ENCODE measurements around the gene UBE2E2. TPM values are rescaled to one million over a fixed set of nuclear protein-coding genes. Genes with fewer than 3 reads are reported as not detected.

UBE2E2 gene
- total and polyA plus RNA-seq, 4 donors, result 21.5 to 87.5 (median 29.0) TPM

DNA sequence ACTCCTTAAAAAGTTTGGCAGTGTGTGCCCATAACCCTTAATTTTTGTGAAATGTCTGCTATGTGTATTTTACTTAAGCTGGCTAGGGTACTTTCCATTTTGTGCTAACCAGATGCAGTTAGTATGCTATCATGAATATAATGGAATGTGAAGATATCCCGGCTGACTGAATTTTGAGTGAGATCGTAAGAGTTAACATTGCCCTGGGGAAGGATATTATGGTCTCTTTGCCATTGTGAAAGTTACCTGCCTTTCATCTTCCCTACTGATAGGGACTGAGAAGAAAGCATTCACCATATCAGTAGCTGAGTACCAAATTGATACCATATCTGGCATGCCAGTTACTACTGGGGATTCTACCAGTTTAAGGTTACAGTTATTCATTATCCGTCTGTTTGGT, 243.2 kb downstream of the UBE2E2 start:
- Histone ChIP-seq H3K4me3 (no peak overlapping the region), H3K27ac (ENCODE audit: low read depth in 1 of 2, low read length in 1 of 2) (no peak overlapping the region), H3K27me3 (ENCODE audit: control insufficient read depth in 3 of 3, insufficient read depth in 3 of 3, low read length in 2 of 3) (no peaks in the 10 kb centered on the region), H3K36me3 (ENCODE audit: control insufficient read depth in 4 of 4, insufficient read depth in 4 of 4, low read length in 4 of 4) (no peaks in the 10 kb centered on the region), H3K4me1 (ENCODE audit: control insufficient read depth in 5 of 5, insufficient read depth in 5 of 5, low read length in 5 of 5) (peaks cover 0 to 18% (median 0%) of the 10 kb centered on the region in 5 donors), H3K9me3 (ENCODE audit: control insufficient read depth in 4 of 4, insufficient read depth in 3 of 4, low read length in 3 of 4) (no peaks in the 10 kb centered on the region), H3K9ac (ENCODE audit: insufficient read depth in 1 of 2, low read length in 2 of 2) (no peak overlapping the region)
- TF ChIP-seq, protein P1, sequence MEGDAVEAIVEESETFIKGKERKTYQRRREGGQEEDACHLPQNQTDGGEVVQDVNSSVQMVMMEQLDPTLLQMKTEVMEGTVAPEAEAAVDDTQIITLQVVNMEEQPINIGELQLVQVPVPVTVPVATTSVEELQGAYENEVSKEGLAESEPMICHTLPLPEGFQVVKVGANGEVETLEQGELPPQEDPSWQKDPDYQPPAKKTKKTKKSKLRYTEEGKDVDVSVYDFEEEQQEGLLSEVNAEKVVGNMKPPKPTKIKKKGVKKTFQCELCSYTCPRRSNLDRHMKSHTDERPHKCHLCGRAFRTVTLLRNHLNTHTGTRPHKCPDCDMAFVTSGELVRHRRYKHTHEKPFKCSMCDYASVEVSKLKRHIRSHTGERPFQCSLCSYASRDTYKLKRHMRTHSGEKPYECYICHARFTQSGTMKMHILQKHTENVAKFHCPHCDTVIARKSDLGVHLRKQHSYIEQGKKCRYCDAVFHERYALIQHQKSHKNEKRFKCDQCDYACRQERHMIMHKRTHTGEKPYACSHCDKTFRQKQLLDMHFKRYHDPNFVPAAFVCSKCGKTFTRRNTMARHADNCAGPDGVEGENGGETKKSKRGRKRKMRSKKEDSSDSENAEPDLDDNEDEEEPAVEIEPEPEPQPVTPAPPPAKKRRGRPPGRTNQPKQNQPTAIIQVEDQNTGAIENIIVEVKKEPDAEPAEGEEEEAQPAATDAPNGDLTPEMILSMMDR (IDR thresholded peaks at IDR 0.05; ENCODE audit: control extremely low read depth, extremely low read depth), result no peak
- 95% methylated on average over 3 of the region's 3 CpGs for WGBS, 2 donors
- ATAC-seq (ENCODE audit: insufficient read depth, low FRiP score), result no peak
- no peak for DNase-seq

GRCh38 chr3:23448998-23449537, 245.9 kb downstream of the UBE2E2 start:
- 87 to 93% methylated on average over 2 of the region's 2 CpGs for WGBS, 2 donors
- Histone ChIP-seq H3K4me1 (ENCODE audit: control insufficient read depth in 5 of 5, insufficient read depth in 5 of 5, low read length in 5 of 5) (peaks cover 0 to 19% (median 0%) of the 10 kb centered on the region in 5 donors), H3K27ac (ENCODE audit: low read depth in 1 of 2, low read length in 1 of 2) (no peak overlapping the region), H3K27me3 (ENCODE audit: control insufficient read depth in 3 of 3, insufficient read depth in 3 of 3, low read length in 2 of 3) (no peaks in the 10 kb centered on the region), H3K9ac (ENCODE audit: insufficient read depth in 1 of 2, low read length in 2 of 2) (no peak overlapping the region), H3K36me3 (ENCODE audit: control insufficient read depth in 4 of 4, insufficient read depth in 4 of 4, low read length in 4 of 4) (no peaks in the 10 kb centered on the region), H3K4me3 (no peak overlapping the region), H3K9me3 (ENCODE audit: control insufficient read depth in 4 of 4, insufficient read depth in 3 of 4, low read length in 3 of 4) (no peaks in the 10 kb centered on the region)
- no peak for DNase-seq
- ATAC-seq (ENCODE audit: insufficient read depth, low FRiP score), result no peak
- TF ChIP-seq, protein P1 (IDR thresholded peaks at IDR 0.05; ENCODE audit: control extremely low read depth, extremely low read depth), result no peak

GRCh38 chr3:23450051-23450450, 246.9 kb downstream of the UBE2E2 start:
- no peaks in the 10 kb centered on the region for H3K27me3 ChIP-seq (ENCODE audit: control insufficient read depth in 3 of 3, insufficient read depth in 3 of 3, low read length in 2 of 3)
- TF ChIP-seq, protein P1 (IDR thresholded peaks at IDR 0.05; ENCODE audit: control extremely low read depth, extremely low read depth), result no peak

DNA sequence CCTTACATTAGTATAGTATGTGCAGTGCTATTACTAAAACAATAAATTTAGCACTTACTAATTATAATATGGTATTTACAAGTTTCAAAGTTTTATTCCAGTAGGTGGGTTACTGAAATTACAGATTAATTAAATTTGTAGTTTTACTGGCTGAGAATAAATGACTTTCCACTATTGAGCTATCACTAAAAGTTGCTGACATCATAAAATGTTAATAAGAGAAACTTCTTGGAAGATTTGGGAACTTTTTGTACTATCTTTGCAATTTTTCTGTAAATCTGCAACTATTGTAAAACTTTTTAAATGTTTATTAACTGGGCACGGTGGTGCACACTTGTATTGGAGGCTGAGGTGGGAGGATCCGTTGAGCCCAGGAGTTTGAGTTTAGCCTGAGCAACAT, 247.7 kb downstream of the UBE2E2 start:
- DNase-seq, result no peak
- Histone ChIP-seq H3K27me3 (ENCODE audit: control insufficient read depth in 3 of 3, insufficient read depth in 3 of 3, low read length in 2 of 3) (no peaks in the 10 kb centered on the region), H3K36me3 (ENCODE audit: control insufficient read depth in 4 of 4, insufficient read depth in 4 of 4, low read length in 4 of 4) (no peaks in the 10 kb centered on the region), H3K9me3 (ENCODE audit: control insufficient read depth in 4 of 4, insufficient read depth in 3 of 4, low read length in 3 of 4) (no peaks in the 10 kb centered on the region), H3K9ac (ENCODE audit: insufficient read depth in 1 of 2, low read length in 2 of 2) (no peak overlapping the region), H3K4me3 (no peak overlapping the region), H3K27ac (ENCODE audit: low read depth in 1 of 2, low read length in 1 of 2) (no peak overlapping the region), H3K4me1 (ENCODE audit: control insufficient read depth in 5 of 5, insufficient read depth in 5 of 5, low read length in 5 of 5) (peaks cover 0 to 20% (median 0%) of the 10 kb centered on the region in 5 donors)
- no peak for ATAC-seq (ENCODE audit: insufficient read depth, low FRiP score)
- 94 to 100% methylated on average over 2 of the region's 2 CpGs for WGBS, 2 donors
- TF ChIP-seq, protein P1 (IDR thresholded peaks at IDR 0.05; ENCODE audit: control extremely low read depth, extremely low read depth), result no peak

More at GRCh38 chr3:23450051-23450450, 246.9 kb downstream of the UBE2E2 start:
- Histone ChIP-seq H3K4me1 (ENCODE audit: control insufficient read depth in 5 of 5, insufficient read depth in 5 of 5, low read length in 5 of 5) (peaks cover 0 to 21% (median 0%) of the 10 kb centered on the region in 5 donors), H3K27ac (ENCODE audit: low read depth in 1 of 2, low read length in 1 of 2) (no peak overlapping the region), H3K9ac (ENCODE audit: insufficient read depth in 1 of 2, low read length in 2 of 2) (no peak overlapping the region), H3K36me3 (ENCODE audit: control insufficient read depth in 4 of 4, insufficient read depth in 4 of 4, low read length in 4 of 4) (no peaks in the 10 kb centered on the region), H3K9me3 (ENCODE audit: control insufficient read depth in 4 of 4, insufficient read depth in 3 of 4, low read length in 3 of 4) (no peaks in the 10 kb centered on the region), H3K4me3 (no peak overlapping the region)
- 82 to 95% methylated on average over 2 of the region's 2 CpGs for WGBS, 2 donors
- no peak for DNase-seq
- no peak for ATAC-seq (ENCODE audit: insufficient read depth, low FRiP score)

Measured in lung (tissue), 12 donors.